ENCODE results near the gene ALG5. TPM values are rescaled to one million over a fixed set of nuclear protein-coding genes. Genes with fewer than 3 reads are reported as not detected.

Gene ALG5
- total and polyA plus RNA-seq, 11 donors: 8.4 to 31.8 (median 13.1) TPM

GRCh38 chr13:36907266-36907665, 91.9 kb downstream of the ALG5 start:
- DNase-seq (no peak), ATAC-seq (no peak)
- H3K36me3 ChIP-seq: no peaks in the 10 kb centered on the region
- no peak overlapping the region for H3K27ac ChIP-seq
- intact Hi-C loops (cut with DNase I): no loop called here
- H3K27me3 ChIP-seq: no peaks in the 10 kb centered on the region
- peaks cover 0 to 4% (median 0%) of the 10 kb centered on the region in 12 donors for H3K4me1 ChIP-seq
- 92 to 97% (median 94%) methylated on average over 4 of the region's 4 CpGs for WGBS, 4 donors
- H3K4me3 ChIP-seq: no peak overlapping the region
- no peaks in the 10 kb centered on the region for H3K9me3 ChIP-seq
- no peak for TF ChIP-seq POLR2A (IDR thresholded peaks at IDR 0.05)
- TF ChIP-seq, protein P1, sequence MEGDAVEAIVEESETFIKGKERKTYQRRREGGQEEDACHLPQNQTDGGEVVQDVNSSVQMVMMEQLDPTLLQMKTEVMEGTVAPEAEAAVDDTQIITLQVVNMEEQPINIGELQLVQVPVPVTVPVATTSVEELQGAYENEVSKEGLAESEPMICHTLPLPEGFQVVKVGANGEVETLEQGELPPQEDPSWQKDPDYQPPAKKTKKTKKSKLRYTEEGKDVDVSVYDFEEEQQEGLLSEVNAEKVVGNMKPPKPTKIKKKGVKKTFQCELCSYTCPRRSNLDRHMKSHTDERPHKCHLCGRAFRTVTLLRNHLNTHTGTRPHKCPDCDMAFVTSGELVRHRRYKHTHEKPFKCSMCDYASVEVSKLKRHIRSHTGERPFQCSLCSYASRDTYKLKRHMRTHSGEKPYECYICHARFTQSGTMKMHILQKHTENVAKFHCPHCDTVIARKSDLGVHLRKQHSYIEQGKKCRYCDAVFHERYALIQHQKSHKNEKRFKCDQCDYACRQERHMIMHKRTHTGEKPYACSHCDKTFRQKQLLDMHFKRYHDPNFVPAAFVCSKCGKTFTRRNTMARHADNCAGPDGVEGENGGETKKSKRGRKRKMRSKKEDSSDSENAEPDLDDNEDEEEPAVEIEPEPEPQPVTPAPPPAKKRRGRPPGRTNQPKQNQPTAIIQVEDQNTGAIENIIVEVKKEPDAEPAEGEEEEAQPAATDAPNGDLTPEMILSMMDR (IDR thresholded peaks at IDR 0.05): no peak

GRCh38 chr13:36905944-36906343, 93.2 kb downstream of the ALG5 start:
- intact Hi-C loops (cut with DNase I): no loop called here
- no peaks in the 10 kb centered on the region for H3K4me1 ChIP-seq
- no peak for DNase-seq
- H3K27me3 ChIP-seq: no peaks in the 10 kb centered on the region
- H3K4me3 ChIP-seq: no peak overlapping the region
- TF ChIP-seq, protein P1 (IDR thresholded peaks at IDR 0.05): no peak
- TF ChIP-seq POLR2A (IDR thresholded peaks at IDR 0.05): no peak
- H3K36me3 ChIP-seq: no peaks in the 10 kb centered on the region
- no peaks in the 10 kb centered on the region for H3K9me3 ChIP-seq
- WGBS, 4 donors: 91 to 93% (median 93%) methylated on average over 5 of the region's 5 CpGs
- no peak for ATAC-seq
- no peak overlapping the region for H3K27ac ChIP-seq

- DNase-seq (no peak), ATAC-seq (no peak)
- 92 to 96% (median 93%) methylated on average over 8 of the region's 8 CpGs for WGBS, 4 donors
- Histone ChIP-seq H3K27ac (no peak overlapping the region), H3K9me3 (peaks cover 0 to 11% (median 3%) of the 10 kb centered on the region in 12 donors), H3K4me3 (no peak overlapping the region), H3K27me3 (no peaks in the 10 kb centered on the region), H3K4me1 (no peaks in the 10 kb centered on the region), H3K36me3 (no peaks in the 10 kb centered on the region)
- intact Hi-C loops (cut with DNase I): no loop called here
- TF ChIP-seq, protein P1 (IDR thresholded peaks at IDR 0.05): no peak
- no peak for TF ChIP-seq POLR2A (IDR thresholded peaks at IDR 0.05)
These were observed 95.1 kb downstream of the ALG5 start for GRCh38 chr13:36903925-36904595.

Other genes starting within 250 kb of the ALG5 start
- gene RFXAP, start 180.1 kb downstream of the ALG5 start, total RNA-seq: 1 to 10 TPM; 1.0 to 5.2 (median 4.2) TPM
- gene RFXAP, start 180.1 kb downstream of the ALG5 start, polyA plus RNA-seq: 1 to 10 TPM; 2.2 to 2.3 TPM
- 10 to 100 TPM in 1 of 9 donors, 1 to 10 TPM in 8; 2.2 to 10.4 (median 4.9) TPM for gene SMAD9, start 79.1 kb downstream of the ALG5 start, total RNA-seq
- gene SMAD9, start 79.1 kb downstream of the ALG5 start, polyA plus RNA-seq: 1 to 10 TPM in 1 of 2 donors, under 1 TPM in 1; 0.91 to 2.1 TPM
- gene EXOSC8, start 1.4 kb upstream of the ALG5 start, total RNA-seq: 10 to 100 TPM; 13.6 to 30.4 (median 21.8) TPM
- 10 to 100 TPM; 32.2 to 37.5 TPM for gene EXOSC8, start 1.4 kb upstream of the ALG5 start, polyA plus RNA-seq
- 10 to 100 TPM; 19.0 to 32.8 (median 26.5) TPM for gene SUPT20H, start 60.3 kb upstream of the ALG5 start, total RNA-seq
- 10 to 100 TPM; 18.0 to 18.1 TPM for gene SUPT20H, start 60.3 kb upstream of the ALG5 start, polyA plus RNA-seq
- not detected for gene CSNK1A1L, start 106.3 kb upstream of the ALG5 start, total RNA-seq
- gene CSNK1A1L, start 106.3 kb upstream of the ALG5 start, polyA plus RNA-seq: not detected